Measurements from ENCODE around the gene GALNT2. TPM values are rescaled to one million over a fixed set of nuclear protein-coding genes. Genes with fewer than 3 reads are reported as not detected.

GALNT2 gene
- total and polyA plus RNA-seq, 4 donors: 47.5 to 182 (median 114) TPM

DNA sequence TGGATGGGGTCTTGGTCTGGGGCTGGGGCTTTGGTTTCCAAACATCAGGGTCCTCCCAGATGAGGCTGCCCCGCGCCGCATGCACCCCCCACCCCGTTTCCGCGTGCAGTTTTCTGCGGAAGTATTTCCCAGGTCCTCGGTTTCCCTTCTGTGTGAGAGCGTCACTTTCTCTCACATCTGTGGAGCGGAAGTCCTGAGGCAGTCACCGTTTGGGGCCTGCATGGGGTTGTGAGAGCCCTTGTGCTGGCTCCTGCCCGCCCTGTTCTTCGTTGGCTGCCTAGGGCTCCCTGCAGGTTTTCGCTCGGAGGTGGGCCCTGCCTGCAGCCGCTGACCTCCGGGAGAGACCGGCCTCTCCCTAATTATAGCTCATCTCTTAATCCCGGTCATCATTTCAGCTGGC lies 88.0 kb downstream of the GALNT2 start:
- no peak for TF ChIP-seq JUND (IDR thresholded peaks at IDR 0.05)
- TF ChIP-seq, protein P1, sequence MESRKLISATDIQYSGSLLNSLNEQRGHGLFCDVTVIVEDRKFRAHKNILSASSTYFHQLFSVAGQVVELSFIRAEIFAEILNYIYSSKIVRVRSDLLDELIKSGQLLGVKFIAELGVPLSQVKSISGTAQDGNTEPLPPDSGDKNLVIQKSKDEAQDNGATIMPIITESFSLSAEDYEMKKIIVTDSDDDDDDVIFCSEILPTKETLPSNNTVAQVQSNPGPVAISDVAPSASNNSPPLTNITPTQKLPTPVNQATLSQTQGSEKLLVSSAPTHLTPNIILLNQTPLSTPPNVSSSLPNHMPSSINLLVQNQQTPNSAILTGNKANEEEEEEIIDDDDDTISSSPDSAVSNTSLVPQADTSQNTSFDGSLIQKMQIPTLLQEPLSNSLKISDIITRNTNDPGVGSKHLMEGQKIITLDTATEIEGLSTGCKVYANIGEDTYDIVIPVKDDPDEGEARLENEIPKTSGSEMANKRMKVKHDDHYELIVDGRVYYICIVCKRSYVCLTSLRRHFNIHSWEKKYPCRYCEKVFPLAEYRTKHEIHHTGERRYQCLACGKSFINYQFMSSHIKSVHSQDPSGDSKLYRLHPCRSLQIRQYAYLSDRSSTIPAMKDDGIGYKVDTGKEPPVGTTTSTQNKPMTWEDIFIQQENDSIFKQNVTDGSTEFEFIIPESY (IDR thresholded peaks at IDR 0.05): no peak
- H3K9me3 ChIP-seq (ENCODE audit: control insufficient read depth in 4 of 4, low read length in 3 of 4): no peaks in the 10 kb centered on the region
- no peak overlapping the region for H3K4me3 ChIP-seq (ENCODE audit: low read depth in 1 of 3, low read length in 3 of 3)
- peaks cover 0 to 6% (median 0%) of the 10 kb centered on the region in 4 donors for H3K36me3 ChIP-seq (ENCODE audit: control insufficient read depth in 4 of 4, insufficient read depth in 3 of 4, low read depth in 1 of 4, low read length in 3 of 4)
- H3K27ac ChIP-seq (ENCODE audit: low read depth in 1 of 2, low read length in 2 of 2): no peak overlapping the region
- no peaks in the 10 kb centered on the region for H3K27me3 ChIP-seq (ENCODE audit: control insufficient read depth in 4 of 4, insufficient read depth in 4 of 4, low read length in 3 of 4)
- WGBS: 93% methylated on average over 19 of the region's 19 CpGs
- peaks cover 15 to 69% (median 51%) of the 10 kb centered on the region in 4 donors for H3K4me1 ChIP-seq (ENCODE audit: control insufficient read depth in 4 of 4, insufficient read depth in 4 of 4, low read length in 3 of 4)
- no peak for DNase-seq (ENCODE audit: low spot score)
- H3K9ac ChIP-seq (ENCODE audit: low read depth in 1 of 2, low read length in 2 of 2): no peak overlapping the region

DNA sequence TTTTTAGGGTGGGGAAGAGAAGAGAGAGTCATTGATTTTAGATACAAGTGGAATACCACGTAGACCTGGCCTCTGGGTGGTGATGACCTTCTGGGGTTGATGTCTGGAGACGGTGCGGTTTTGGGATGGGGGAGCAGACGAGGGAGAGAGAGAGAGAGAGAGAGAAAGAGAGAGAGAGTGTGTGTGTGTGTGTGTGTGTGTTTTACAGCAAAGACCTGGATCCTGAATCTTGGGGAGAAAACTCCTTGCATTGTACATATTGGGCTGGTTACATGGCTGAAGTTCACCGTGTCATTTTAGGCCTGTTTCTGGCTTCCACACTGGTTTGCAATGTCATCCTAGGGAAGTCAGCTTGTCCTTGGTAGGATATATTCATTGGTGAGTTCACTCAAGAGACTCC lies 89.0 kb downstream of the GALNT2 start:
- H3K27ac ChIP-seq (ENCODE audit: low read depth in 1 of 2, low read length in 2 of 2): no peak overlapping the region
- H3K36me3 ChIP-seq (ENCODE audit: control insufficient read depth in 4 of 4, insufficient read depth in 3 of 4, low read depth in 1 of 4, low read length in 3 of 4): peaks cover 0 to 4% (median 0%) of the 10 kb centered on the region in 4 donors
- TF ChIP-seq RXRA (IDR thresholded peaks at IDR 0.05) (no peak), RAD21 (IDR thresholded peaks at IDR 0.05) (no peak), HNF4G (IDR thresholded peaks at IDR 0.05) (no peak), YY1 (IDR thresholded peaks at IDR 0.05) (no peak), FOXA2 (IDR thresholded peaks at IDR 0.05) (no peak), GABPA (IDR thresholded peaks at IDR 0.05 in 1 of 2, conservative IDR thresholded peaks at IDR 0.05 in 1 of 2) (no peak), NR2F2 (IDR thresholded peaks at IDR 0.05) (no peak), TAF1 (conservative IDR thresholded peaks at IDR 0.05) (no peak)
- TF ChIP-seq, protein P2, sequence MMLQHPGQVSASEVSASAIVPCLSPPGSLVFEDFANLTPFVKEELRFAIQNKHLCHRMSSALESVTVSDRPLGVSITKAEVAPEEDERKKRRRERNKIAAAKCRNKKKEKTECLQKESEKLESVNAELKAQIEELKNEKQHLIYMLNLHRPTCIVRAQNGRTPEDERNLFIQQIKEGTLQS (IDR thresholded peaks at IDR 0.05): no peak
- TF ChIP-seq, protein P3, sequence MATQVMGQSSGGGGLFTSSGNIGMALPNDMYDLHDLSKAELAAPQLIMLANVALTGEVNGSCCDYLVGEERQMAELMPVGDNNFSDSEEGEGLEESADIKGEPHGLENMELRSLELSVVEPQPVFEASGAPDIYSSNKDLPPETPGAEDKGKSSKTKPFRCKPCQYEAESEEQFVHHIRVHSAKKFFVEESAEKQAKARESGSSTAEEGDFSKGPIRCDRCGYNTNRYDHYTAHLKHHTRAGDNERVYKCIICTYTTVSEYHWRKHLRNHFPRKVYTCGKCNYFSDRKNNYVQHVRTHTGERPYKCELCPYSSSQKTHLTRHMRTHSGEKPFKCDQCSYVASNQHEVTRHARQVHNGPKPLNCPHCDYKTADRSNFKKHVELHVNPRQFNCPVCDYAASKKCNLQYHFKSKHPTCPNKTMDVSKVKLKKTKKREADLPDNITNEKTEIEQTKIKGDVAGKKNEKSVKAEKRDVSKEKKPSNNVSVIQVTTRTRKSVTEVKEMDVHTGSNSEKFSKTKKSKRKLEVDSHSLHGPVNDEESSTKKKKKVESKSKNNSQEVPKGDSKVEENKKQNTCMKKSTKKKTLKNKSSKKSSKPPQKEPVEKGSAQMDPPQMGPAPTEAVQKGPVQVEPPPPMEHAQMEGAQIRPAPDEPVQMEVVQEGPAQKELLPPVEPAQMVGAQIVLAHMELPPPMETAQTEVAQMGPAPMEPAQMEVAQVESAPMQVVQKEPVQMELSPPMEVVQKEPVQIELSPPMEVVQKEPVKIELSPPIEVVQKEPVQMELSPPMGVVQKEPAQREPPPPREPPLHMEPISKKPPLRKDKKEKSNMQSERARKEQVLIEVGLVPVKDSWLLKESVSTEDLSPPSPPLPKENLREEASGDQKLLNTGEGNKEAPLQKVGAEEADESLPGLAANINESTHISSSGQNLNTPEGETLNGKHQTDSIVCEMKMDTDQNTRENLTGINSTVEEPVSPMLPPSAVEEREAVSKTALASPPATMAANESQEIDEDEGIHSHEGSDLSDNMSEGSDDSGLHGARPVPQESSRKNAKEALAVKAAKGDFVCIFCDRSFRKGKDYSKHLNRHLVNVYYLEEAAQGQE (IDR thresholded peaks at IDR 0.05): no peak
- TF ChIP-seq, protein P4, sequence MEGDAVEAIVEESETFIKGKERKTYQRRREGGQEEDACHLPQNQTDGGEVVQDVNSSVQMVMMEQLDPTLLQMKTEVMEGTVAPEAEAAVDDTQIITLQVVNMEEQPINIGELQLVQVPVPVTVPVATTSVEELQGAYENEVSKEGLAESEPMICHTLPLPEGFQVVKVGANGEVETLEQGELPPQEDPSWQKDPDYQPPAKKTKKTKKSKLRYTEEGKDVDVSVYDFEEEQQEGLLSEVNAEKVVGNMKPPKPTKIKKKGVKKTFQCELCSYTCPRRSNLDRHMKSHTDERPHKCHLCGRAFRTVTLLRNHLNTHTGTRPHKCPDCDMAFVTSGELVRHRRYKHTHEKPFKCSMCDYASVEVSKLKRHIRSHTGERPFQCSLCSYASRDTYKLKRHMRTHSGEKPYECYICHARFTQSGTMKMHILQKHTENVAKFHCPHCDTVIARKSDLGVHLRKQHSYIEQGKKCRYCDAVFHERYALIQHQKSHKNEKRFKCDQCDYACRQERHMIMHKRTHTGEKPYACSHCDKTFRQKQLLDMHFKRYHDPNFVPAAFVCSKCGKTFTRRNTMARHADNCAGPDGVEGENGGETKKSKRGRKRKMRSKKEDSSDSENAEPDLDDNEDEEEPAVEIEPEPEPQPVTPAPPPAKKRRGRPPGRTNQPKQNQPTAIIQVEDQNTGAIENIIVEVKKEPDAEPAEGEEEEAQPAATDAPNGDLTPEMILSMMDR (IDR thresholded peaks at IDR 0.05; ENCODE audit: low read depth, low read length, missing input control): no peak
- TF ChIP-seq, protein P1 (IDR thresholded peaks at IDR 0.05): no peak
- no peak overlapping the region for H3K4me3 ChIP-seq (ENCODE audit: low read depth in 1 of 3, low read length in 3 of 3)
- no peaks in the 10 kb centered on the region for H3K9me3 ChIP-seq (ENCODE audit: control insufficient read depth in 4 of 4, low read length in 3 of 4)
- no peaks in the 10 kb centered on the region for H3K27me3 ChIP-seq (ENCODE audit: control insufficient read depth in 4 of 4, insufficient read depth in 4 of 4, low read length in 3 of 4)
- WGBS: 77% methylated on average over 4 of the region's 5 CpGs
- no peak overlapping the region for H3K9ac ChIP-seq (ENCODE audit: low read depth in 1 of 2, low read length in 2 of 2)
- peaks cover 18 to 74% (median 60%) of the 10 kb centered on the region in 4 donors for H3K4me1 ChIP-seq (ENCODE audit: control insufficient read depth in 4 of 4, insufficient read depth in 4 of 4, low read length in 3 of 4)
- DNase-seq (ENCODE audit: low spot score): no peak
